Neutrophil (primary cell): ENCODE measurements around the gene ATG4C.

Experiments used
- H3K27ac ChIP-seq: fragments of 200-600 bp; sonication (generic); 2 replicates; pipeline ENCODE4 v1.5.1; 2016; ENCODE audit warnings: mild to moderate bottlenecking, moderate library complexity
- H3K27me3 ChIP-seq: fragments of 200-600 bp; sonication (generic); 2 replicates; pipeline ENCODE4 v1.6.0; 2016; ENCODE audit warnings: mild to moderate bottlenecking
- H3K36me3 ChIP-seq: fragments of 200-600 bp; sonication (generic); 2 replicates; pipeline ENCODE4 v1.5.1; 2017
- H3K4me1 ChIP-seq, 2 experiments: fragments of 200-600 bp in 1 of 2; sonication (generic) in 1 of 2; 1 replicate in 1 of 2; 2 replicates in 1 of 2; pipeline versions ENCODE4 v1.5.1 to v1.6.1; 2013 to 2016; ENCODE audit warnings: low read depth in 1 of 2, low read length in 1 of 2, mild to moderate bottlenecking in 1 of 2, moderate library complexity in 1 of 2; ENCODE audit not compliant: control insufficient read depth in 1 of 2, insufficient read depth in 1 of 2
- H3K4me3 ChIP-seq, 2 experiments: fragments of 200-600 bp in 1 of 2; sonication (generic) in 1 of 2; 1 replicate in 1 of 2; 2 replicates in 1 of 2; pipeline ENCODE4 v1.5.1; 2013 to 2016; ENCODE audit warnings: low read depth in 1 of 2, low read length in 1 of 2, mild to moderate bottlenecking in 1 of 2, moderate library complexity in 1 of 2
- H3K9me3 ChIP-seq: fragments of 200-600 bp; sonication (generic); 2 replicates; pipeline ENCODE4 v1.5.1; 2016
- CTCF ChIP-seq: fragments of 200-600 bp; sonication (generic); IDR thresholded peaks from 2 replicates; pipeline ENCODE4 v1.5.1; 2016; ENCODE audit warnings: antibody characterized with exemption

Gene ATG4C

GRCh38 chr1:62906428-62906886, 122.5 kb downstream of the ATG4C start:
- Histone ChIP-seq H3K27me3 (peaks cover 4% of the 10 kb centered on the region), H3K9me3 (no peaks in the 10 kb centered on the region), H3K36me3 (no peaks in the 10 kb centered on the region), H3K27ac (no peak overlapping the region), H3K4me3 (no peak overlapping the region), H3K4me1 (no peaks in the 10 kb centered on the region)
- TF ChIP-seq CTCF: no peak

GRCh38 chr1:62908168-62908695, 124.3 kb downstream of the ATG4C start:
- TF ChIP-seq CTCF: no peak
- Histone ChIP-seq H3K27ac (no peak overlapping the region), H3K36me3 (no peaks in the 10 kb centered on the region), H3K27me3 (peaks cover 4% of the 10 kb centered on the region), H3K4me1 (no peaks in the 10 kb centered on the region), H3K9me3 (no peaks in the 10 kb centered on the region), H3K4me3 (no peak overlapping the region)

GRCh38 chr1:62912028-62912638, 128.2 kb downstream of the ATG4C start:
- no peaks in the 10 kb centered on the region for H3K4me1 ChIP-seq
- no peaks in the 10 kb centered on the region for H3K9me3 ChIP-seq
- H3K36me3 ChIP-seq: no peaks in the 10 kb centered on the region
- no peak overlapping the region for H3K27ac ChIP-seq
- no peak for TF ChIP-seq CTCF
- H3K27me3 ChIP-seq: peaks cover 17% of the 10 kb centered on the region
- no peak overlapping the region for H3K4me3 ChIP-seq
